Ishikawa (cell line): ENCODE results near the gene TMEM126B.

ENCODE experiments used
- CREB1 ChIP-seq: IDR thresholded peaks from 2 replicates; pipeline ENCODE4 v1.6.1; 2012; ENCODE audit warnings: low read depth
- EGR1 ChIP-seq: IDR thresholded peaks from 2 replicates; pipeline ENCODE4 v1.6.1; 2012
- EP300 ChIP-seq: IDR thresholded peaks from 2 replicates; pipeline ENCODE4 v1.6.1; 2012; ENCODE audit warnings: borderline replicate concordance
- FOXM1 ChIP-seq: IDR thresholded peaks from 2 replicates; pipeline ENCODE4 v1.6.1; 2012; ENCODE audit warnings: low read depth, borderline replicate concordance
- NFIC ChIP-seq: IDR thresholded peaks from 2 replicates; pipeline ENCODE4 v1.6.1; 2012
- RAD21 ChIP-seq: IDR thresholded peaks from 2 replicates; pipeline ENCODE4 v1.6.1; 2012; ENCODE audit warnings: low read depth
- TAF1 ChIP-seq: IDR thresholded peaks from 2 replicates; pipeline ENCODE4 v1.6.1; 2012; ENCODE audit warnings: low read depth, mild to moderate bottlenecking
- TCF12 ChIP-seq: IDR thresholded peaks from 2 replicates; pipeline ENCODE4 v1.6.1; 2012; ENCODE audit warnings: low read depth
- TEAD4 ChIP-seq: IDR thresholded peaks from 2 replicates; pipeline ENCODE4 v1.6.1; 2012
- YY1 ChIP-seq: IDR thresholded peaks from 2 replicates; pipeline ENCODE4 v1.6.1; 2012; ENCODE audit warnings: low read depth
- ZBTB7A ChIP-seq: IDR thresholded peaks from 2 replicates; pipeline ENCODE4 v1.6.1; 2012; ENCODE audit warnings: low read depth
- TF ChIP-seq, protein P1 (sequence below): IDR thresholded peaks from 2 replicates; pipeline ENCODE4 v1.6.1; 2012; ENCODE audit warnings: low read depth, mild to moderate bottlenecking
- TF ChIP-seq, protein P2 (sequence below): IDR thresholded peaks from 2 replicates; pipeline ENCODE4 v1.6.1; 2012
- TF ChIP-seq, protein P3 (sequence below): IDR thresholded peaks from 2 replicates; pipeline ENCODE4 v1.6.1; 2012

DNA sequence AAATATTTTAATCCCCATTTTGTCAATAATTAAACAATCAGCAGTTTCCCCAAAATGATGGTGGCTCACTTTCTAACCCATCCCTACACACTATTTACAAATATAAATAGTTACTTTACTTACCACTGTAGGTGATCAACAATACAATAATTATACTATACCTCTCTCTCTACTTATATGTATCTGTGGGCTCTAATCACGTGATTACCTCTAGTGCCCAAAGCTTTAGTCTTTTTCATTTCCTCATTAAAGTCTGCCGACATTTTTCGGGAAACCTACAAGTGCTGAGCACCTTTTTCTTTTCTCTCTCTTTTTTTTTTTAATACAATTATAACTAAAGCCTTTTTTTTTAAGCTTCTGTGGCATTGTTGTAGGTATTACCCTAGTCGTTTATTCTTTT, 25.2 kb upstream of the TMEM126B start:
- TF ChIP-seq TAF1, result no peak
- TF ChIP-seq TEAD4, result no peak
- TF ChIP-seq EGR1, result no peak
- TF ChIP-seq, protein P1, sequence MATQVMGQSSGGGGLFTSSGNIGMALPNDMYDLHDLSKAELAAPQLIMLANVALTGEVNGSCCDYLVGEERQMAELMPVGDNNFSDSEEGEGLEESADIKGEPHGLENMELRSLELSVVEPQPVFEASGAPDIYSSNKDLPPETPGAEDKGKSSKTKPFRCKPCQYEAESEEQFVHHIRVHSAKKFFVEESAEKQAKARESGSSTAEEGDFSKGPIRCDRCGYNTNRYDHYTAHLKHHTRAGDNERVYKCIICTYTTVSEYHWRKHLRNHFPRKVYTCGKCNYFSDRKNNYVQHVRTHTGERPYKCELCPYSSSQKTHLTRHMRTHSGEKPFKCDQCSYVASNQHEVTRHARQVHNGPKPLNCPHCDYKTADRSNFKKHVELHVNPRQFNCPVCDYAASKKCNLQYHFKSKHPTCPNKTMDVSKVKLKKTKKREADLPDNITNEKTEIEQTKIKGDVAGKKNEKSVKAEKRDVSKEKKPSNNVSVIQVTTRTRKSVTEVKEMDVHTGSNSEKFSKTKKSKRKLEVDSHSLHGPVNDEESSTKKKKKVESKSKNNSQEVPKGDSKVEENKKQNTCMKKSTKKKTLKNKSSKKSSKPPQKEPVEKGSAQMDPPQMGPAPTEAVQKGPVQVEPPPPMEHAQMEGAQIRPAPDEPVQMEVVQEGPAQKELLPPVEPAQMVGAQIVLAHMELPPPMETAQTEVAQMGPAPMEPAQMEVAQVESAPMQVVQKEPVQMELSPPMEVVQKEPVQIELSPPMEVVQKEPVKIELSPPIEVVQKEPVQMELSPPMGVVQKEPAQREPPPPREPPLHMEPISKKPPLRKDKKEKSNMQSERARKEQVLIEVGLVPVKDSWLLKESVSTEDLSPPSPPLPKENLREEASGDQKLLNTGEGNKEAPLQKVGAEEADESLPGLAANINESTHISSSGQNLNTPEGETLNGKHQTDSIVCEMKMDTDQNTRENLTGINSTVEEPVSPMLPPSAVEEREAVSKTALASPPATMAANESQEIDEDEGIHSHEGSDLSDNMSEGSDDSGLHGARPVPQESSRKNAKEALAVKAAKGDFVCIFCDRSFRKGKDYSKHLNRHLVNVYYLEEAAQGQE, result no peak
- TF ChIP-seq RAD21, result no peak
- TF ChIP-seq, protein P2, sequence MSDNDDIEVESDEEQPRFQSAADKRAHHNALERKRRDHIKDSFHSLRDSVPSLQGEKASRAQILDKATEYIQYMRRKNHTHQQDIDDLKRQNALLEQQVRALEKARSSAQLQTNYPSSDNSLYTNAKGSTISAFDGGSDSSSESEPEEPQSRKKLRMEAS, result no peak
- TF ChIP-seq FOXM1, result no peak
- TF ChIP-seq CREB1, result no peak
- TF ChIP-seq EP300, result no peak
- no peak for TF ChIP-seq YY1
- no peak for TF ChIP-seq ZBTB7A
- TF ChIP-seq NFIC, result no peak
- TF ChIP-seq, protein P3, sequence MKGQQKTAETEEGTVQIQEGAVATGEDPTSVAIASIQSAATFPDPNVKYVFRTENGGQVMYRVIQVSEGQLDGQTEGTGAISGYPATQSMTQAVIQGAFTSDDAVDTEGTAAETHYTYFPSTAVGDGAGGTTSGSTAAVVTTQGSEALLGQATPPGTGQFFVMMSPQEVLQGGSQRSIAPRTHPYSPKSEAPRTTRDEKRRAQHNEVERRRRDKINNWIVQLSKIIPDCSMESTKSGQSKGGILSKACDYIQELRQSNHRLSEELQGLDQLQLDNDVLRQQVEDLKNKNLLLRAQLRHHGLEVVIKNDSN, result no peak
- no peak for TF ChIP-seq TCF12
